Mucosa of descending colon (tissue), 3 donors: ENCODE results near the gene SIAH3. TPM values are rescaled to one million over a fixed set of nuclear protein-coding genes. Genes with fewer than 3 reads are reported as not detected.

Experiments
- ATAC-seq: fragments of 200-7000 bp; cut with Tn5 transposase; one replicate; pipeline ENCODE4 v1.9.1; 2020; ENCODE audit warnings: mild to moderate bottlenecking, moderate library complexity
- DNase-seq, 3 donors: peaks; one replicate each; pipeline ENCODE4 v3.0.0-alpha.2; 2020
- H3K36me3 ChIP-seq: fragments of 200-600 bp; one replicate; pipeline ENCODE4 v1.8.0; 2021; ENCODE audit warnings: low read depth, mild to moderate bottlenecking
- H3K4me1 ChIP-seq: fragments of 200-600 bp; one replicate; pipeline ENCODE4 v1.8.0; 2021; ENCODE audit warnings: low read depth, mild to moderate bottlenecking
- H3K4me3 ChIP-seq: fragments of 200-600 bp; one replicate; pipeline ENCODE4 v1.8.0; 2021; ENCODE audit warnings: mild to moderate bottlenecking
- H3K9me3 ChIP-seq: fragments of 200-600 bp; one replicate; pipeline ENCODE4 v1.8.0; 2021; ENCODE audit warnings: mild to moderate bottlenecking
- intact Hi-C, 2 donors: fragments of 100-400 bp; cut with DNase I in 1 of 2; cut with micrococcal nuclease in 1 of 2; formaldehyde crosslinking; loops; one replicate each; pipeline versions ENCODE4 v1.11.0 to v1.11.1; 2022; cut with DNase I, micrococcal nuclease
- total RNA-seq, 3 donors: library from RNA; stranded (reverse); fragmentation: NEBNext Ultra II Directional in 2 of 3; extraction: Animal tissue kit (Norgen Biotek cat#: 25700) in 2 of 3; gene quantifications; one replicate each; pipeline versions ENCODE4 v1.2.1 to v1.2.4, GENCODE V29; 2021 to 2023
- TF ChIP-seq, protein P1 (sequence below): fragments of 200-600 bp; IDR thresholded peaks from one replicate; pipeline ENCODE4 v1.8.0; 2022; ENCODE audit warnings: antibody characterized with exemption, mild to moderate bottlenecking
- donor health status: DM: no; HTN: no; CAD: no; lungs with moderate emphysema.
- donor health status: DM: no; HTN: no; CAD: no.
- donor health status: DM: no; HTN: yes; CAD: no.

The SIAH3 gene
- total RNA-seq, 3 donors from 2014 or later = 0.05 to 0.06 (median 0.06) TPM

DNA sequence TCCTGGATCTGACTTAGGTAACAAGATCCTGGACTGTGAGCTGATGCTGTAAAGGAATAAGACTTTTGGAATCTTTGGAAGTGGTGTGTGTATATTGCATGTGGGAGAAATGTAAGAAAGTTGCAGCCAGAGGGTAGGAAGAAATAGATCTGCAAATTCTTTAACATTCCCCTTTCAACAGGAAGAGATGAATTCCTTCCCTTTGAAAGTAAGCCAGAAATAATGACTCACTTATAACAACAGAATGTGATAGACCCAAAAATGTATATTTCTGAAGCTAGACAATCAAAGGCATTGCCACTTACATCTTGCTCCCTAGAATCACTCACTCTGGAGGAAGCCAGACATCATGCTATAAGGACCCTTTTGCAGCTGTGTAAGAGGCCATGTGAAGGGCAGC is 9.8 kb upstream of the SIAH3 start:
- TF ChIP-seq, protein P1, sequence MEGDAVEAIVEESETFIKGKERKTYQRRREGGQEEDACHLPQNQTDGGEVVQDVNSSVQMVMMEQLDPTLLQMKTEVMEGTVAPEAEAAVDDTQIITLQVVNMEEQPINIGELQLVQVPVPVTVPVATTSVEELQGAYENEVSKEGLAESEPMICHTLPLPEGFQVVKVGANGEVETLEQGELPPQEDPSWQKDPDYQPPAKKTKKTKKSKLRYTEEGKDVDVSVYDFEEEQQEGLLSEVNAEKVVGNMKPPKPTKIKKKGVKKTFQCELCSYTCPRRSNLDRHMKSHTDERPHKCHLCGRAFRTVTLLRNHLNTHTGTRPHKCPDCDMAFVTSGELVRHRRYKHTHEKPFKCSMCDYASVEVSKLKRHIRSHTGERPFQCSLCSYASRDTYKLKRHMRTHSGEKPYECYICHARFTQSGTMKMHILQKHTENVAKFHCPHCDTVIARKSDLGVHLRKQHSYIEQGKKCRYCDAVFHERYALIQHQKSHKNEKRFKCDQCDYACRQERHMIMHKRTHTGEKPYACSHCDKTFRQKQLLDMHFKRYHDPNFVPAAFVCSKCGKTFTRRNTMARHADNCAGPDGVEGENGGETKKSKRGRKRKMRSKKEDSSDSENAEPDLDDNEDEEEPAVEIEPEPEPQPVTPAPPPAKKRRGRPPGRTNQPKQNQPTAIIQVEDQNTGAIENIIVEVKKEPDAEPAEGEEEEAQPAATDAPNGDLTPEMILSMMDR = no peak
- intact Hi-C loops = no loop called here
- Histone ChIP-seq H3K9me3 (no peaks in the 10 kb centered on the region), H3K36me3 (no peaks in the 10 kb centered on the region), H3K4me1 (no peaks in the 10 kb centered on the region), H3K4me3 (no peak overlapping the region)
- ATAC-seq (no peak), DNase-seq (no peak)

DNA sequence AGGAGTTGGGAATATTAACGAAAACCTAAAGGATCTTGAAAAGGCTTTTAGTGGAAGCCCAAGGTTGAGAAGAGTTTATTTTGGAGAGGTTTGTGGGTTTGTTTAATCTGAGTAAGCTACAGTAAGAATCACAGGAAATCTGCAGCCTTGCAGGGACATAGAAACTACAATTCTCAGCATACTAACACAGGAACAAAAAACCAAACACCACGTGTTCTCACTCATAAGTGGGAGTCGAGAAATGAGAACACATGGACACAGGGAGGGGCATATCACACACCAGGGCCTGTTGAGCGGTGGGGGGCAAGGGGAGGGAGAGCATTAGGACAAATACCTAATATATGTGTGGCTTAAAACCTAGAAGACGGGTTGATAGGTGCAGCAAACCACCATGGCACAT is 8.7 kb upstream of the SIAH3 start:
- ATAC-seq = no peak
- intact Hi-C loops = no loop called here
- H3K4me3 ChIP-seq = no peak overlapping the region
- no peaks in the 10 kb centered on the region for H3K9me3 ChIP-seq
- H3K4me1 ChIP-seq = no peaks in the 10 kb centered on the region
- no peak for DNase-seq
- TF ChIP-seq, protein P1 = no peak
- no peaks in the 10 kb centered on the region for H3K36me3 ChIP-seq

DNA sequence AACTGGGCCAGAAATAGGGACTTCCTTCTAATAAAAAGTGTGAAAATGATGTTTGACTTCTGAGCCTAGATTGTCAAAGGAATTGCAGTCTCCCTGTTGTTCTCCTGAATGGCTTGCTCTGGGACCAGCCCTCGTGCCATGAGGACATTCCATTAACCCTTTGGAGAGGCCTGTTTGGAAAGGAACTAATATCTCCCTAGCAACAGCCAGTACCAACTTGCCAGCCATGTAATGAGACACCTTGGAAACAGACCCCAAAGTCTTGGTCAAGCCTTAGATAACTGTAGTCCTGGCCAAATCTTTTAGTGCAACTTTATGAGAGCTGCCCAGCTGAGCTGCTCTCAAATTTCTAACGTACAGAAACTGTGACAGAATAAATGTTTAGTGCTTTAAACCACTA is 8.2 kb upstream of the SIAH3 start:
- H3K4me3 ChIP-seq = no peak overlapping the region
- no peak for ATAC-seq
- no peaks in the 10 kb centered on the region for H3K36me3 ChIP-seq
- intact Hi-C loops = no loop called here
- H3K9me3 ChIP-seq = no peaks in the 10 kb centered on the region
- TF ChIP-seq, protein P1 = no peak
- H3K4me1 ChIP-seq = no peaks in the 10 kb centered on the region
- no peak for DNase-seq

DNA sequence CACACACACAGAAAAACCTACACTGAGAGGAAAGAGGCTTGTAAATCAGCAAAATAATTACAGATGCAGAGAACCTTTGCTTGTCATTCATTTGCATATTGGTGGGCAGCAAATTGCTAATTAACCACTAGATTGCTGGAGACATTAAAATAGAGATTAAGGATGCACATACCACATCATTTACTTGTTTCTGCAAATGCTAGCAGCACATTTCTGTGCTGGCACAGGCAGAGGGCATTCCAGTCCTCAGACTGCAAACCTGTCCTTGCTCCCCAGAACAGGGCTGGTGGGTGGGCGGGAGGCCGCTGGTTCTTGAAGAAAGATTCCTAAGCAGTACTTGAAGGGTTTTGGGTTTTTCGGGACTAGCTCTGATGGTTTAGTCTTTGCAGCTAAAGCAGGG is 941 bp upstream of the SIAH3 start:
- intact Hi-C loops = no loop called here
- H3K4me1 ChIP-seq = peaks cover 3% of the 10 kb centered on the region
- H3K36me3 ChIP-seq = no peaks in the 10 kb centered on the region
- no peak overlapping the region for H3K4me3 ChIP-seq
- ATAC-seq = no peak
- no peaks in the 10 kb centered on the region for H3K9me3 ChIP-seq
- TF ChIP-seq, protein P1 = no peak
- DNase-seq = no peak

DNA sequence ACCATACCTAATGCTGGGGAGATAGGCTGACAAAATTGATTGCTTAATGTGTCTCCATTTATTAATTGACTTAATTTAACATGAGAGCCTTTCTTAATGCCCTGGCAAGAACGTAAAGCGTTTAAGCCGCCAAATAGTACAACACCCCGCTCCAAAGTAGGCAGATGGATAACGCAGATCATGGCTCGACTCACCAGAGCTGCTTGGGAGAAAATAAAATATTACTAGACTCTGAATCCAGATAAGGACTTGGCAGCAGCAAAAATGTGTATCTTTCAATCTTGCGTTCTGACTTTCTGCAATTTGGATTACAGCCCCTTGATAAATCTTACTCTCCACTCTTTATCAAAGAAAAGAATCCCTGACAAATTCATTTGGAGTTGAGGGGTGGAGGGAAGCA is 403 bp upstream of the SIAH3 start:
- intact Hi-C loops = no loop called here
- ATAC-seq (no peak), DNase-seq (no peak)
- Histone ChIP-seq H3K4me3 (no peak overlapping the region), H3K4me1 (peaks cover 3% of the 10 kb centered on the region), H3K9me3 (no peaks in the 10 kb centered on the region), H3K36me3 (no peaks in the 10 kb centered on the region)
- TF ChIP-seq, protein P1 = no peak

DNA sequence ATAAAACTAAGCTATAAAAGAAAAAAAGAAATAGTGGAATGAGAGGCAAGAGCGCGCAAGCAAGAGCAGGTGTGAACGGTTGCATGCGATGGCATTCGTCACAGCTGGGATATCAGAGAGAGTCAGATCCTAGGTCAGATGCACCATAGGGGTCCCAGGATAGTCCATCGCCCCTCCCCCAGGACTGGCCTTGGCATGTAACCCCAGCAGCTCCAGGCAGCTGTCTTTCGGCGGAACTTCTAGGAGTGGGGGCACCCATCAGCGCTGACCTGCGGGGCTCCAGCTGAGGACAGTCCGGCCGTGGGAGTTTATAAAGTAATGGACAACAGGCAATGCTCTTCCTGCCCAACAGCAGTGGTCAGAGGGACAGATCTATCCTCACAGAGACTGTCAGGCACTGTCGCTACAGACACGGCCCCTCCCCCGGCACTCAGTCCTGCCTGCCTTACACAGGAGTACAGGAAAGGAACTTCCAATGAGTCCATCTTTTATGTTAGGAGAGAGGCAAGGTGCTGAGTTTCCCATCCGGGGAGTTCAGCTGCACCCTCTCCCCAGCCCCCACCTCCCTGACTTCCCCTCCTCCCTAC is 1.4 kb downstream of the SIAH3 start:
- Histone ChIP-seq H3K4me3 (no peak overlapping the region), H3K36me3 (no peaks in the 10 kb centered on the region), H3K4me1 (peaks cover 3% of the 10 kb centered on the region), H3K9me3 (no peaks in the 10 kb centered on the region)
- TF ChIP-seq, protein P1 = no peak
- DNase-seq = no peak
- no peak for ATAC-seq
- intact Hi-C loops = no loop called here
